ENCODE data around the gene NOC2L.
A peak's percentile ranks its signal among the peaks of the same experiment; 100 is the strongest.

NOC2L gene

GRCh38 chr1:918843-919242 lies 40.2 kb downstream of the NOC2L start:
- peak overlapping the region; percentile 66 to 89 (median 77) for H3K27ac Mint-ChIP-seq
- TF ChIP-seq CTCF (IDR thresholded peaks at IDR 0.05; ENCODE audit: unreplicated experiment in 3 of 3): no peak
- H3K9me3 Mint-ChIP-seq: no peaks in the 10 kb centered on the region
- peaks cover 57% of the 10 kb centered on the region for H3K4me1 Mint-ChIP-seq
- peak overlapping the region in 2 of 3 experiments; percentile 55 to 61 for H3K4me3 Mint-ChIP-seq
- peaks cover 42% of the 10 kb centered on the region for H3K27me3 Mint-ChIP-seq (ENCODE audit: low read depth)
- peaks cover 4% of the 10 kb centered on the region for H3K36me3 Mint-ChIP-seq (ENCODE audit: low read depth)

- peak overlapping the region; percentile 77 to 89 (median 88) for H3K27ac Mint-ChIP-seq
- H3K4me1 Mint-ChIP-seq: peaks cover 57% of the 10 kb centered on the region
- H3K4me3 Mint-ChIP-seq: peak overlapping the region in 2 of 3 experiments; percentile 56 to 61
- H3K36me3 Mint-ChIP-seq (ENCODE audit: low read depth): peaks cover 4% of the 10 kb centered on the region
- H3K27me3 Mint-ChIP-seq (ENCODE audit: low read depth): peaks cover 45% of the 10 kb centered on the region
- no peak for TF ChIP-seq CTCF (IDR thresholded peaks at IDR 0.05; ENCODE audit: unreplicated experiment in 3 of 3)
- H3K9me3 Mint-ChIP-seq: no peaks in the 10 kb centered on the region
Measured at GRCh38 chr1:918353-918752, 40.7 kb downstream of the NOC2L start.

GRCh38 chr1:917466-918091 lies 41.5 kb downstream of the NOC2L start:
- no peaks in the 10 kb centered on the region for H3K9me3 Mint-ChIP-seq
- peaks cover 4% of the 10 kb centered on the region for H3K36me3 Mint-ChIP-seq (ENCODE audit: low read depth)
- peak overlapping the region; percentile 88 to 97 (median 89) for H3K27ac Mint-ChIP-seq
- H3K4me3 Mint-ChIP-seq: peak overlapping the region; percentile 60 to 67 (median 63)
- no peak for TF ChIP-seq CTCF (IDR thresholded peaks at IDR 0.05; ENCODE audit: unreplicated experiment in 3 of 3)
- H3K4me1 Mint-ChIP-seq: peaks cover 61% of the 10 kb centered on the region
- peaks cover 47% of the 10 kb centered on the region for H3K27me3 Mint-ChIP-seq (ENCODE audit: low read depth)

GRCh38 chr1:917076-917459 lies 42.0 kb downstream of the NOC2L start:
- peaks cover 4% of the 10 kb centered on the region for H3K36me3 Mint-ChIP-seq (ENCODE audit: low read depth)
- peaks cover 66% of the 10 kb centered on the region for H3K4me1 Mint-ChIP-seq
- TF ChIP-seq CTCF (IDR thresholded peaks at IDR 0.05; ENCODE audit: unreplicated experiment in 3 of 3): no peak
- H3K27me3 Mint-ChIP-seq (ENCODE audit: low read depth): peaks cover 50% of the 10 kb centered on the region
- peak overlapping the region; percentile 60 to 67 (median 63) for H3K4me3 Mint-ChIP-seq
- H3K27ac Mint-ChIP-seq: peak overlapping the region; percentile 88 to 97 (median 89)
- no peaks in the 10 kb centered on the region for H3K9me3 Mint-ChIP-seq

- Mint-ChIP-seq H3K36me3 (ENCODE audit: low read depth) (peaks cover 3% of the 10 kb centered on the region), H3K9me3 (no peaks in the 10 kb centered on the region), H3K4me1 (peaks cover 68% of the 10 kb centered on the region), H3K27ac (peak overlapping the region; percentile 88 to 97 (median 89)), H3K4me3 (peak overlapping the region; percentile 35 to 64 (median 54)), H3K27me3 (ENCODE audit: low read depth) (peaks cover 52% of the 10 kb centered on the region)
- no peak for TF ChIP-seq CTCF (IDR thresholded peaks at IDR 0.05; ENCODE audit: unreplicated experiment in 3 of 3)
Measured at GRCh38 chr1:916173-917075, 42.6 kb downstream of the NOC2L start.

Measured in nephron (organoid).